ENCODE results near the gene UBAC2.

DNA sequence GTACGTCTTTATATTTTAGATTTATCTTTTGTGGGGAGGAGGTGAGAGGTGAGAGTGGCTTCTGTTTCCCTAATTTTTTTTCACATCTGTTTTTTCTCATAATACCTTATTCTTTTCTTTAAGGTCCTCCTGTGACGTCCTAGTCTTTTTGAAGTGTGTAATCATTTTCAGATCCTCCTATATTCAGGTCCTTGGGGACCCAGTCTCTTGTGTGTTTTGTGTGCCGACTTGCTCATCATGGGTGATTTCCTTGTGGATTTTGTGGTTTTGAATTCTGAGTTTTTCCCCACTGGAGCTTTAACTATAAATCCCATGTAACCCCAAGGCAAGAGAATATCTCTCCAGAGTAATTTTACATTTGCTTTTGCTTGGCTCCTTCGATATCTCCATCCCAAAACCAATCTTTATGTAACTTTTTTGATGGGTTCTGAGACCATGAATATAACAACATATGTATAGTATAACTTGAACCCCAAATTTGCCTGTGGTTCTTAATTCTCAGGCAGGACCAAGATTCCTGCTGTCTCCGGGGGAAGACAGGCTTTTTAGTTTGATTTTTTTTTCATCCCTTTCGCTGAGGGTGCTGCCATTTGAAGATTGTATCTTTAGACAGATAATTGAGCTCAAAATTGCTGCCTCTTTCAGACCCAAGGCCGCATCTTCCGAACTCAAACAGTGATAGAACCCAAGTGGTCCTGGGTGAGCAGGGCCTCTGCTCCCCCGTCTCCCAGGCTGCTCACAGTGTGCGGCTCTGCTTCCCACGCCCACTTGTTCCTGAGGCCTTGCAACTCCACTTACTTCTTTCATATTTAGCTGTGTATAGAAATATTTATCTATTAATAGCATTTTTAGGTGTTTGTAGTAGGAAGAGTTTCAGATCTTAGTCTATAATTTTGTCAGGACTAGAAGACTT, 165.7 kb downstream of the UBAC2 start:
- TF ChIP-seq CTCF (IDR thresholded peaks at IDR 0.05) (no peak), POLR2A (IDR thresholded peaks at IDR 0.05) (no peak)
